GM19397 (cell line): ENCODE measurements around the gene ARRB1.
"Not testable (repeated sequence)": the region's sequence is repeated elsewhere in the genome, so short reads cannot be mapped to it uniquely, and the experiment has no call there.

Experiments
- ATAC-seq: cut with Tn5 transposase; IDR thresholded peaks from one replicate; pipeline ENCODE4 v1.9.1; 2021; ENCODE audit warnings: mild to moderate bottlenecking, moderate library complexity; ENCODE audit not compliant: unreplicated experiment

ARRB1 gene

GRCh38 chr11:75371949-75372876 is 20.8 kb upstream of the ARRB1 start:
- no peak for ATAC-seq

GRCh38 chr11:75369560-75370255 is 18.2 kb upstream of the ARRB1 start:
- ATAC-seq: no peak

- not testable (repeated sequence) for ATAC-seq
Measured at GRCh38 chr11:75366826-75367225, 15.4 kb upstream of the ARRB1 start.

- ATAC-seq: no peak
Measured at GRCh38 chr11:75365711-75366181, 14.3 kb upstream of the ARRB1 start.

- ATAC-seq: not testable (repeated sequence)
Measured at GRCh38 chr11:75362285-75362684, 10.8 kb upstream of the ARRB1 start.

- no peak for ATAC-seq
Measured at GRCh38 chr11:75356613-75357012, 5.2 kb upstream of the ARRB1 start.

- ATAC-seq: no peak
Measured at GRCh38 chr11:75355051-75355450, 3.6 kb upstream of the ARRB1 start.

- no peak for ATAC-seq
Measured at GRCh38 chr11:75352588-75353206, 1.2 kb upstream of the ARRB1 start.

GRCh38 chr11:75351791-75352587 is 528 bp upstream of the ARRB1 start:
- ATAC-seq: no peak

- no peak for ATAC-seq
Measured at GRCh38 chr11:75350743-75351540, 519 bp downstream of the ARRB1 start.

GRCh38 chr11:75350122-75350742 is 1.2 kb downstream of the ARRB1 start:
- ATAC-seq: no peak

- ATAC-seq: no peak
Measured at GRCh38 chr11:75349521-75350116, 1.8 kb downstream of the ARRB1 start.

GRCh38 chr11:75347781-75348566 is 3.5 kb downstream of the ARRB1 start:
- no peak for ATAC-seq

GRCh38 chr11:75346912-75347647 is 4.4 kb downstream of the ARRB1 start:
- no peak for ATAC-seq

GRCh38 chr11:75346296-75346695 is 5.2 kb downstream of the ARRB1 start:
- no peak for ATAC-seq

- no peak for ATAC-seq
Measured at GRCh38 chr11:75345455-75346160, 5.9 kb downstream of the ARRB1 start.
